HG03280 (cell line): ENCODE data around the gene RBM22.
A peak's percentile ranks its signal among the peaks of the same experiment; 100 is the strongest.

Experiments used
- ATAC-seq: cut with Tn5 transposase; IDR thresholded peaks from one replicate; pipeline ENCODE4 v1.9.1; 2021; ENCODE audit warnings: mild to moderate bottlenecking, moderate library complexity; ENCODE audit not compliant: unreplicated experiment

Gene RBM22

GRCh38 chr5:150672884-150673275 lies 28.0 kb downstream of the RBM22 start:
- ATAC-seq: no peak

DNA sequence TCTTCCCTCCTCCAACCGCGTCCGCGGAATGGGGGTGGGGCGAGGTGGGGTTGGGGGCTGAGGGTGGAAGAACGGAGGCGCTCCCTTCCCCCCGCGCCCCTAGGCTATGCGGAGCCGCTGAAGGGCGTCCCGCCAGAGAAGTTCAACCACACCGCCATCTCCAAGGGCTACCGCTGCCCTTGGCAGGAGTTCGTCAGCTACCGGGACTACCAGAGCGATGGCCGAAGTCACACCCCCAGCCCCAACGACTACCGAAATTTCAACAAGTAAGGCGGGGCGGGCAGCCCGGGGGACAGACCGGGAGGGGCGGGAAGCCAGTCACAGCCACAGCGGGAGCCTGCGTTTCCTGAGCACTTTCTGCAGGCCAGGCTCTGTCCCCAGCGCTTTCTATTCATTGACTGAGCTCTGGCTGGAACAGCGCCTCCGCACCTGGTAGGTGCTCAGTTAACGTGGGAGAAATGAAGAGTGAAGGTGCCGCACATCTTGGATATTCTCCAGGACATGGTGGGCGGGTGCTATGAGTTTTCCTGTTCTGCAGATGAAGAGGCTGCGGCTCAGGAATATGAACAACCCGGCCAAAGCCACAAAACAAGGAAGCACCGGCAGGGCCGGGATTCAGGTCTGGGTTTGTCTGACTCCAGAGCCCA lies 28.5 kb downstream of the RBM22 start:
- no peak for ATAC-seq

DNA sequence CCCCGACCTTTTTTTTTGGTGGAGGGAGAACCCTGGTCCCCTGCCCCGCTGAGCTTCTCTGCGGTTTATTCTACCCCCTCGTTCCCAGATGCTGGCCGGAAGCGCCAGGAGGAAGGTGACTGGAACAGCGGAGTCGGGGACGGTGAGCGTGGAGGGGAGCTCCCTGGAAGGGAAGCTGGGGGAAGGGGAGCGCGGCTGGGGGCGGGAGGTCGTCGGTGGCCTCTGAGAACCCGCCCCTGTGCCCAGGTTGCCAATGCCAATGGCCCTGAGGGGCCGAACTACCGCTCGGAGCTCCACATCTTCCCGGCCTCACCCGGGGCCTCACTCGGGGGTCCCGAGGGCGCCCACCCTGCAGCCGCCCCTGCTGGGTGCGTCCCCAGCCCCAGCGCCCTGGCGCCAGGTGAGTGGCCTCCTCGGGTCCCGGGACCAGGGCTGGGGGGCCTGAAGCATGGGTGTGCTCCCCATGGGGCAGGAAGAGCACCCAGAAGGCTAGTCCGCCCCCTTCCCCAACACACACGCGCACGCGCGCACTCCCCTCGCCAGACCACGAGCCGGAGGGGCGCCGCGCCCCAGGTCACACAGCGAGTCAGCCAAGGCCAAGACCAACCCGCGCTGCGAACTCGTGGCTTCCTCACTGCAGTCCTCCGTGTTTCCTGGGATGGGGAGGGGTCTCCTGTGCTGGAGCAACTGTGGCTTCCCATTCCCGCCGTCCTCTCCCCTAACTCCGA lies 29.2 kb downstream of the RBM22 start:
- no peak for ATAC-seq

DNA sequence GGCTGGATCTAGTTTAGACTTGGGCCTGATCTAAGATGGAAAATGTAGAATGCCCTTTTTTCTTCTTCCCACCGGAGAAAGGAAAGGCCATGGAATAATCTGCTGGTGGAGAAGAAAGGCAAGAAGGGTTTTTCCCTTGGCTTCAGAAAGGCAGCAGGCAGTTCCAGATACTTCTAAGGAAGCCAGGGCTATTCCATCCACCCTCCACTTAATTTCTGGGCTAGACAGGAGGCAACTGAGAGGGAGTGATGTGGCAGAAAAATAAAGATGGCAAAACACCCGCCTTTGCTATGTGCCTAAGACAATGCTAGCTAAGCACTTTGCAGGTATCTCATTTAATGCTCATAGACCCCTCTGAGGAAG lies 29.9 kb downstream of the RBM22 start:
- no peak for ATAC-seq

DNA sequence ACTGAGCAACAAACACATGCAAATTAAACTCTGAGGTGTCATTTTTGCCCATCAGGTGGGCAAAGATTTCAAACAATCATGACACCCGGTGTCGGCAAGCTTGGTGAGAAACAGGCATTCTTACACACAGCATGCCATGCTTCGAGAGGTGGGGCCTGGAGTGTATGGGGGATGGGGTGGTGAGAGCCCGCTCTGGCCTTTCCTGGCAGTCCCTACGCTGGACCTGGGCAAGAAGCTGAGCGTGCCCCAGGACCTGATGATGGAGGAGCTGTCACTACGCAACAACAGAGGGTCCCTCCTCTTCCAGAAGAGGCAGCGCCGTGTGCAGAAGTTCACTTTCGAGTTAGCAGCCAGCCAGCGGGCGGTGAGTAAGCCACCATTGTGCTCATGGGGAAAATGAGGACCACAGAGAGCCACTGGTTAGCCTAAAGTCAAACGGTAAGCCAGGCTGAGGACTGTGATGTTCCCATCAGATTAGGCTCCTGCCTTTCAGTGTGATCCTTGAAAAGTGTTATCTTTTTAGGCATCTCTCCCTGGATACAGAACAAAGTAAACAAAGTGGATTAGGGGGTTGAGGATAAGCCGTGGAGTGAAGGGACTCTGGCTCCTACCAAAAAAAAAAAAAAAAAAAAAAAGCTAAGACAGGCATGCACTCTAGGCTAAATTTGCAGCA lies 30.5 kb downstream of the RBM22 start:
- no peak for ATAC-seq

DNA sequence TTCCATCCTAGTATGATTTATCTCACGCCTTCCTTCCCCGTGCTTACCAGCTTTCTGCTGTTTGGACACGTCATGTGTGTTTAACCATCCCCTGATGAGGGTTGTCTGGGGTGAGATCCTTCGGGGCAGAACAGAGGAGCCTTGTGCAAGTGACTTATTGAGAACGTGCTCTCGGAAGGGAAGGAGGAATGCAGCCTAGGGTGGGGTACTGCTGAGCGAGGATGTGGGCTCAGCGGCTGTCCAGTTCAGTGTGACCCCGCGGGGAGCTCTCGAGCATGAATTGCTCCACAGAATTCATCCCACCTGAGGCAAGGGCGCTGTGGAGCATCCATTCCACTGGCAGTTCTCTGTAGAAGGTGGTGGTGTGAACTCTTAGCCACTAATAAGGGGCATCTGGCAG lies 35.8 kb downstream of the RBM22 start:
- no peak for ATAC-seq

GRCh38 chr5:150663936-150664335 lies 36.9 kb downstream of the RBM22 start:
- no peak for ATAC-seq

DNA sequence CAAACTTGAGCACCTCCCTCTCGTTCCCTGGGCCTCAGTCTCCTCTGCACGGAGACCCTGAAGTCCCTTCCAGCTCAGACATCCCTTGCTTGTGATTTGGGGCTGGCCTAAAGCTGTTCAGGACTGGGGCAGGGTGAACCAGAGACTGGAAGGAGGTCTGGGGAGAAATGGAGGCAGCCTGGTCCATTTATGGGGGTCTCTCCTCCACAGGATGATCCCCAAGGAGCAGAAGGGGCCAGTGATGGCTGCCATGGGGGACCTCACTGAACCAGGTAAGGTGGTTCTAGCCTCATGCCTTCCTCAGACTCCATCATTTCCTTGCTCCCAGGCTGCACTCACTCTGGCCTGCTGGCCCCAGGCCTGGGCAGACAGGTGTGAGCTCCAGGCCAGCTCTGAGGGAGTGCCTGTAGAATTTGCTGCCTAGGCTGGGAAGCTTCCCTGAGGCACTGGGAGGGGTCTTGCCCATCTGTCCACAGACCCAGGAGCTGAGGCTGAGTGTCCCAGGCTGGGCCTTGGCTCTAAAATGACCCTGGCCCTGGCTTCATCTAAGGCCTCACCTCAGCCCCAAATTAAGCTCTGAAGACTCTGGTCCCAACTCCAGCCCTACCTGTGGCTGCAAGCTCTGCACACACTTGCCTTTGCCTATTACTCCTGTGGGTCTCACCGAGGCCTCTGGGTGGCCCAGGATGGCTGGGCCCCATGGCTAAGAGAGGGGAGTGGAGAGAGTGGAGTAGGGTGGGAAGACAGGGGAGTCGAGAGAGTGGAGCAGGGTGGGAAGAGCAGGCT lies 37.9 kb downstream of the RBM22 start:
- no peak for ATAC-seq

- ATAC-seq: no peak
Measured at GRCh38 chr5:150661821-150662596, 38.9 kb downstream of the RBM22 start.

- ATAC-seq: no peak
Measured at GRCh38 chr5:150661086-150661485, 39.8 kb downstream of the RBM22 start, which contains the start of gene MYOZ3. MYOZ3 (plus strand) TSS chr5:150661251; CDS start chr5:150662942, 1,691 bp downstream.

GRCh38 chr5:150660108-150660831 lies 40.6 kb downstream of the RBM22 start:
- no peak for ATAC-seq

GRCh38 chr5:150659360-150660107 lies 41.3 kb downstream of the RBM22 start:
- no peak for ATAC-seq

- ATAC-seq: no peak
Measured at GRCh38 chr5:150658699-150659265, 42.1 kb downstream of the RBM22 start.

GRCh38 chr5:150658121-150658520 lies 42.7 kb downstream of the RBM22 start:
- no peak for ATAC-seq

GRCh38 chr5:150656191-150657132 lies 44.4 kb downstream of the RBM22 start:
- ATAC-seq: peak; percentile 70

DNA sequence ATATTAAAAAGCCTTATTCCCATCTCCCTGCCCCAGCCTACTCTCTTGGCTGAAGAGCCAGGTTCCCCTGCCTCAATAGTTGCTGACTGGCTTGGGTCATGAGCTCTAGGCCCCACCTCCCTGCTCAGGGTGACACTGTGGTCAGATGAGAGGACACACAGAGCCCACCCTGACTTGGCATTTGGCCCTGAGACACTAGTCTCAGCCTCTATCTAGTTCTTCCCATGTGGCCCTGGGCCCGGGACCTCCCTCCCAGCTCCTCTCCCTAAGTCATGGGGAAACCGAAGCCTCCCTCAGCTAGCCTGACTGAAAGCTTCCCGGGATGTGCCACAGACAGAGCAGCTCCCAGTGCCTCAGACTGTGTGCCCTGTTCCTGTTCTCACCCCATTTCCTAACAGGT lies 45.6 kb downstream of the RBM22 start:
- no peak for ATAC-seq

- no peak for ATAC-seq
Measured at GRCh38 chr5:150653762-150654556, 46.9 kb downstream of the RBM22 start.
